Measurements from ENCODE around the gene OR1D2.
"Not testable (repeated sequence)": the region's sequence is repeated elsewhere in the genome, so short reads cannot be mapped to it uniquely, and the experiment has no call there.

The OR1D2 gene, protein sequence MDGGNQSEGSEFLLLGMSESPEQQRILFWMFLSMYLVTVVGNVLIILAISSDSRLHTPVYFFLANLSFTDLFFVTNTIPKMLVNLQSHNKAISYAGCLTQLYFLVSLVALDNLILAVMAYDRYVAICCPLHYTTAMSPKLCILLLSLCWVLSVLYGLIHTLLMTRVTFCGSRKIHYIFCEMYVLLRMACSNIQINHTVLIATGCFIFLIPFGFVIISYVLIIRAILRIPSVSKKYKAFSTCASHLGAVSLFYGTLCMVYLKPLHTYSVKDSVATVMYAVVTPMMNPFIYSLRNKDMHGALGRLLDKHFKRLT

DNA sequence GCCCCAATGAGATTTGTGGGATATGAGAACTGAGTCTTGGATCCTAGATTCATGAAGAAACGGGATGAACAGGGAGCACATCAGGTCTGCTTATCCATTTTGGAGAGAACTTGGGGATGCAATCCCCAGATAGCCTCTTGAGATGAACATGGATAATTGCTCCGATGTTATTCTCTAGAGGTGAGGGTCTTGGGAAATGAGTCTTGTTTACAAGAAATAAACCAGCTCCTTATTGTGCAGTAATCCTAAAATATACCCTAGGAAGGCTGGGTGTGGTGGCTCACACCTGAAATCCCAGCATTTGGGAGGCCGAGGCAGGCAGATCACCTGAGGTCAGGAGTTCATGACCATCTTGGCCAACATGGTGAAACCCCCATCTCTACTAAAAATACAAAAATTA, at the start of gene OR1D2:
TSS of gene OR1D2 (minus strand) at position 101 of the 400 bp plus-strand sequence. CDS start 11,426 bp downstream, outside the sequence.
- in situ Hi-C loops (cut with HindIII; ENCODE audit: low sequenced_read_pairs) = no loop called here

DNA sequence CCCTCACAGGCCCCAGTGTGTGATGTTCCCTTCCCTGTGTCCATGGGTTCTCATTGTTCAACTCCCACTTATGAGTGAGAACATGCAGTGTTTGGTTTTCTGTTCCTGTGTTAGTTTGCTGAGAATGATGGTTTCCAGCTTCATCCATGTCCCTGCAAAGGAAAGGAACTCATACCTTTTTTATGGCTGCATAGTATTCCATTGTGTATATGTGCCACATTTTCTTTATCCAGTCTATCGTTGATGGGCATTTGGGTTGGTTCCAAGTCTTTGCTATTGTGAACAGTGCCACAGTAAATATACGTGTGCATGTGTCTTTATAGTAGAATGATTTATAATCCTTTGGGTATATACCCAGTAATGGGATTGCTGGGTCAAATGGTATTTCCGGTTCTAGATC, 33.3 kb upstream of the OR1D2 start:
- in situ Hi-C loops (cut with HindIII; ENCODE audit: low sequenced_read_pairs) = not testable (repeated sequence)

DNA sequence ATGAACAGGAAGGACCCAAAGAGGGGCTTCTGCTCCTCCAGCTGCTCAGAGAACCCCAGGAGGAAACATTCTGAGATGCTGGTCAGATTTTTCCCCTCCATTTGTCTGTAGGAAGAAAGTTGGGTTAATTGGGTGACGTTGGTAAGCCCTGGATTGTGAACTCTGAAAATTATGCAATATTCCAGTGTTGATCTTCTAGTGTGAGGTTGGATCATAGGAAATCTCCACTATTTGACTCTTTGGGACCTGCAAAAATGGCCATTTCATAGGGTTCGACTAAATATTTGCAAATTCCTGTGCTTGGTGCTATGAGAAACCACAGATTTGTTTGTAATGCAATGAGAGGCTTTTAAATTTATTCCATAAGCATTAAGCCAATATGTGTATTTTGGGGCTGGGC, 23.2 kb upstream of the OR1D2 start, which contains the start of gene OR1G1:
TSS of gene OR1G1 (minus strand) at position 101 of the 400 bp plus-strand sequence. CDS start at position 101, 0 bp downstream.
- in situ Hi-C loops (cut with HindIII; ENCODE audit: low sequenced_read_pairs) = no loop called here

DNA sequence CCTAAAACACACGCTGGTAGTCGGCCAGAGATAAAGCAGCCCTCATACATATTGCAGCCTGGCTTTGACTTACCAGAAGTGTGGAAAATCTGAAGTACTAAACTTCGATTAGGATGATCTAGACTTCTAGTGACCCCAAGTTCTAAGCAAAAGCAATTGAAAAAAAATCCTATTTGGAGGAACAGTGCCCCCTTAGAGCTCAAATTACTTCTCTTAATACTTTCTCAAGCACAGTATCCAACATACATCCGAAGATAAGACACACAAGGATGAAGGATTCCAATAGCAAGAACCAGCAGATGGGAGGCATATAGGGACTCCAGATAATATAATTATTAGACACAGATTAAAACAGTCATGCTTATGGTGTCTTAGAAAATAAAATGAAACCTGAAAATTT, 30.4 kb downstream of the OR1D2 start:
- in situ Hi-C loops (cut with HindIII; ENCODE audit: low sequenced_read_pairs) = not testable (repeated sequence)

DNA sequence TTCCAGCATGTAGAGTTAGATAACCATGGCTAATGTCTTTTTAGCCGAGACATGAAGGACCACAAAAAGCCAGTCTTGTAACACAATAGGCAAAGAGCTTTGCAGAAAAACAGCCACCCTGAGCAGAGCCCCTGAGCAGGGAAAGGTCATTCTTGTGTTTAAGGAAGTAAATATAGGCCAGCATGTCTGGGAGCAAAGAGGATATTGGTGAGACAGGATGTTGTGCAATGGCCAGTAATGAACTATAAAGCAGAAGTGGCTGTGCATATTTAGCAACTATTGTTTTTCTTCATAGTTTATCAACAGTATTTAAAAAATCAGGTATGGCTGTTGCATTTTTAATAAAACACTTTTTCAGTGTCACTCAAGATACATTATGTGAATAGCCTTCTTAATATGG, 39.0 kb downstream of the OR1D2 start:
- in situ Hi-C loops (cut with HindIII; ENCODE audit: low sequenced_read_pairs) = not testable (repeated sequence)

DNA sequence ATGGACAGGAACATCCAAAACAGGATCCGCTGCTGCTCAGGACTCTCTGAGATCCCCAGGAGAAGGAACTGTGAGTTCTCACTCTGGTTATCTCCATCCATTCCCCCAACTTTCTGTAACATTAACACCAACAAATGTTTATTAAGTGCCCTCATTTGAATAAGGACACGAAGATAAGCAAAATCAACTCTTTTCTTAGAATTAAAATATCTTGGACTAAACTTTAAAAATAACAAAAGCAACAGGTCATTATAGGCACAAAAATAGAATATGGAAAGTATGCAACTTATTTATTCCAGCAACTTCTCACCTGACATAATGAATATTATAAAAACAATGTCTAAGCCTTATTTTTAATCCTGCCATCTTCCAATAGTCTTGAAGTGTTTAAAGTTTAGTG, 40.7 kb downstream of the OR1D2 start, which contains the start of gene OR1D5:
TSS of gene OR1D5 (minus strand) at position 101 of the 400 bp plus-strand sequence. CDS start at position 101, 0 bp downstream.
- in situ Hi-C loops (cut with HindIII; ENCODE audit: low sequenced_read_pairs) = not testable (repeated sequence)

DNA sequence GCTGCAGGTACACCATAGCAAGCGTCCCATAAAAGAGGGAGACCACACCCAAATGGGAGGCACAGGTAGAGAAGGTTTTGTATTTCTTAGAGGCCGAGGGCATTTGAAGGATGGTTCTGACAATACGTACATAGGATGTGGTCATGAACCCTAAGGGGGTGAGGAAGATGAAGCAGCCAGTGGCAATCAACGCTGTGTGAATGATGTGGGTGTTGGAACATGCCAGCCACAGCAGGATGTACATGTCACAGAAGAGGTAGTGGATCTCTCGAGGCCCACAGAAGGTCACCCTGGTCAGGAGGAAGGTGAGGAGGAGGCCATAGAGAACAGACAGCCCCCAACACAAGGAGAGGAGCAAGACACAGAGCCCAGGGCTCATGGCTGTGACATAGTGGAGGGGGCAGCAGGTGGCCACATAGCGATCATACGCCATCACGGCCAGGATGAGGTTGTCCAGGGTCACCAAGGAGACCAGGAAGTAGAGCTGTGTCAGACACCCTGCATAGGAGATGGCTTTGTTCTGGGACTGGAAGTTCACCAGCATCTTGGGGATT, 41.3 kb downstream of the OR1D2 start:
- in situ Hi-C loops (cut with HindIII; ENCODE audit: low sequenced_read_pairs) = not testable (repeated sequence)

DNA sequence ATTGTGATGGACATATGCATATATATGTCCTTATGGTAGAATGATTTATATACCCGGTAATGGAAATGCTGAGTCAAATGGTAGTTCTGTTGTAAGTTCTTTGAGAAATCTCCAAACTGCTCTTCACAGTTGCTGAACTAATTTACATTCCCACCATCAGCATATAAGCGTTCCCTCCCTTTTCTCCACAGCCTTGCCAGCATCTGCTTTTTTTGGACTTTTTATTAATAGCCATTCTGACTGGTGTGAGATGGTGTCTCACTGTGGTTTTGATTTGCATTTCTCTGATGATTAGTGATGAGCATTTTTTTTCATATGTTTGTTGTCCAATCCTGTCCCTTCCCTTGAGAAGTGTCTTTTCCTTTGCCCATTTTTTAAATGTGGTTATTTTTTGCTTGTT, 49.4 kb downstream of the OR1D2 start:
- in situ Hi-C loops (cut with HindIII; ENCODE audit: low sequenced_read_pairs) = not testable (repeated sequence)

DNA sequence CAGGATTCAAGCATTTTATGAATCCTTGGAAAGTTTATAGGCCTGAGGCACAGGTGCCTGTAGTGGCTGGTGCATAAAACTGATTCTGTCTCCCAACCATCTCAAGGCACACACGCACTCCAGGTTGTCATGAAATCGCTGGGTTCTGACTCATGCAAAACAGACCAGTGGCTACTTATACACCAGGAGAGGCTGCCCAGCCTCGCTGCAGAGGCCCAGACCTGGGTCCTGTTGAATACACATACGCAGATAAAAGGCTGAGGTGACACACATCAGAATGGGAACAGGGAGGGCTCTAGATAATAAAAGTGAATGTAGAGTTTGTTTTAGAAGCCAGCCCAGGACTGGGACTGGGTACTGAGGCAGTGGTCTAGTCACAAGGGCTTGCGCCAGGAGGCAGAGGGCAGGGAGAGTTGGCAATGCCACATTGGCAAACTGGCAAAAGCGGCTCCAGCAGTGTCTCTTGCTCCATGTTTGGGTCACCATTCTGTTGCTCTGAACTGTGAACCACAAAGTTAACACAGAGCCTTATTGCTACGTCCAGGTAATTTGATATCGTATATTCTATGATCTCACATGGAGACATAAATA, 54.4 kb downstream of the OR1D2 start:
- in situ Hi-C loops (cut with HindIII; ENCODE audit: low sequenced_read_pairs) = no loop called here

DNA sequence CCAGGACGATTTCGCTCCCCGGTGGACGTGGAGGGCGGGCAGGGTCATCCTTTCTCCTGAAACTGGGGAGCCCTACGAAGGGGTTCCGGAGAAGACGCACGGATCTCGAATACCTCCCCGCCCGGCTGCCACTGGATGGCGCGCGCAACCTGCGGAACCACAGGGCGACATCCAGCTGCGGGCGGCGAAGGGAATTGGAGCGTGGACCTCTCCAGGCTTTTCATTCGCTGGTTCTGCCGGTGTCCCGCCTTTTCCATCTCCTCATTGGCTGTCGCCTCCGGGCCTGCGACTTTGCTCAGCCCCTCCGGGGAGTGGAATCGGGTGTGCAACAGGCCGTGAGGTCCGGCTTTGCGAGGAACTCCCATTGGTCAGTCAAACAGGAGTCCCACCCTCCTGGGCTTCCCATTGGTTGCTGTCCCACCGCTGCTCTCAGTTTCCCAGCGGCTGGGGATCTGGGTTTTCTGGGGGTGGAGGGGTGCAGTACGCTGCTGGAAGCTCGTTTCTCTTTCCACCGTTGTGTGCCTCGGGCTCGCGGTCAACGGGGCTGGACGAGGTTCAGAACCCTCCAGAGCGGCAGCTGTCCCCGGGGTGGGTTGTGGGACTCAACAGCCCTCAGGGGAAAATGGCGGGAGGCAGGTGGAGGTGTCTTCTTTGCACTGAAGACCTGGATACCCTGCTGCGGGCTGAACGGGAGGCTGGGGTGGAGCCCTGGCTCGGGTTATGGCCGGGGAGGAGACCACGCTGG, 55.3 kb downstream of the OR1D2 start:
- in situ Hi-C loops (cut with HindIII; ENCODE audit: low sequenced_read_pairs) = no loop called here

DNA sequence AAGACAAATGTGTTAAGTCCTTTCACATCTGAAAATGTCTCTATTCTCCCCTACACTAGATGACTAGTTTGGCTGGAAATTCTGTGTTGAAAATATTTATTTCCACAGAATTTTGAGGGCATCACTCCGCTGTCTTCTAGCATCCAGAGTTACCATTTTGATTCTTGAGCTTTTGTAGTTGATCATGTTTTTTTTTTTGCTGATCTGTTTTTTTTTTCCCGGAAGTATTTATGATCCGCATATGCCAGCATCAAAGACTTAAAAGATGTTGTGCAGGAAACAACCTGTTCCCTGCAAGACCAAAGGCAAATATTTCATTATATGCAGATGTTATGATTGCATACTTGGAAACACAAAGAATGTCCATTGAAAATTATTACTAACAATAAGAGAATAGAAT, 57.5 kb downstream of the OR1D2 start:
- in situ Hi-C loops (cut with HindIII; ENCODE audit: low sequenced_read_pairs) = no loop called here

DNA sequence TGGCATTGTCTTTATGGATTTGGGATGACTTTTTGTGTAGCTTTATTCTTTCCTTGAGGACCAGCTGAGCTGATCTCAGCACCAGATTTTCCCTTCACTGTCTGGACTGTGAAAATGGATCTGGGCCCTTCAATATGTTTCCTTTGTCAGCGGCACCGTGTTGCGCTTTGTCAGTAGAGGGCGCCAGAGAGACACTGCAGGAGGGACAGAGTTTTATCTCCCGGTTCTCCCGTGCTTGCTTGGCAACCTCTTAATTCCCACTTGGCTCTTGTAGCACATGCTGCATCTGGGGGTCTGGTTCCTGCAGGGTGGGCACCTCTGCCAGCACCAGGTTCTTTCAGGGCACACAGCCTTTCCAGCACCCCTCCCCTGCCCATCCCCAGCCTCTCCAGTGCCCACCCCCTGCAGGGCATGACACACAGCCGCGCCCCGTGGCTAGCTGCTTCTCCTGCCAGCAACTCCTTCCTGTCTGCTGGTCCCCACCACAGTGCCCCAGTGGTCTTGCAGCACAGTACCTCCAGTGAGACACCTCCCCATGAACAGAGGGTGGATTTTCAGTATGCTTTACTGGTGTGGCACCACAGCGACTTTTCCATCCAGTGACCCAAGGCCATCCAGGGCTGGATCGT, 60.4 kb downstream of the OR1D2 start:
- in situ Hi-C loops (cut with HindIII; ENCODE audit: low sequenced_read_pairs) = no loop called here

DNA sequence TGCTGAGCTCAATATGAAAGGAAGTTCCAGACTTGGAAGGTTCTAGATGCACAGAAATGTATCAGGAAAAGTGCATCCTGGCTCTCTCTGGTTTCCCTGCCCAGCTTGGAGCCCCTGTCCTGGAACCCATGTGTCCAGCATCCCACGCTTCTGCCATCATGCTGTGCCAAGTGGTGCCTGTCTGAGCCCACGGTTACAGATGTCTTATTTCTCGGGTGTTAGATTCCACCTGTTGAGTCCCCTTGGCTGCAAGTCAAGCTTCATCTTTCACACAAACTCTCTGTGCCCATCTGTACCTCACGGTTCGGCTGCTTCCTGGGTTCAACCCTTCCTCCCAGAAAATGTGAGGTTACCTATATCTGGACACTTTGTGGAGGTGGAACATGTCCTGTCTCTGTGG, 63.3 kb downstream of the OR1D2 start:
- in situ Hi-C loops (cut with HindIII; ENCODE audit: low sequenced_read_pairs) = no loop called here

DNA sequence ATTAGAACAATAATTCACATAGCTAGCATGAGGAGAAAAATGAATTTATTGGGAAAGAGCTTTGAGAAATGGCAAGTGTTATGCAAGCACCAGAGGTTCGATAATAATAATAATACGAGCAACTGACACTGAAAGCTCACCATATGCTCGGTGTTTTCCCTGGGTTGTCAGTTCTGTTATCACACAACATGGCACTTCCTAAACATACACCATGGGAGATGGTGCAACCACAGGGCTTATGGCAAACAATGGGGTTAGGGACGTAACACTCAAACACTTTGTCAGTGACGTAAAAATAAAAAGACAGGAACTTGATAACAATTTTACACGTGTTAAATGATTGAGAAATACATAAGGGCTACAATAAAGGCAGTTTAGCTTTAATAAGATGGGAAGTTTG, 64.5 kb downstream of the OR1D2 start:
- in situ Hi-C loops (cut with HindIII; ENCODE audit: low sequenced_read_pairs) = no loop called here

DNA sequence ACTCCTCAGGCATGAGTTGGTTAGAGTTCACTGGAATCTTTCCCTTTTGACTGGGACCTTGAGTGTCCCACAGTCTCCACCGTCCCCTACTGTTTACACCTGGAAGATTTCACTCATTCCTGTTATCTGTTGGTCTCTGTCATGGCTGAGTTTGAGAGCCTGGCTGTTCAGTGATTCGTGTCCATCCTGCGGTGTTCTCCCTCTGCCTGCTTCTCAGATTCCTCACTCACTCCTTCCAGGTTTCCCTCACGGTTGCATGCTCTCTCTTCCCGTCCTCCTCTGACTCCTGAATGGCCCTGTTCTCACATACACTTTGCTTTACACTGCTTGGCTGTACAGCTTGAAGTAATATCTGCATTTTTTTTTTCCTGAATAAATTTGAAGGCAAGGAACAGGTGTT, 65.3 kb downstream of the OR1D2 start:
- in situ Hi-C loops (cut with HindIII; ENCODE audit: low sequenced_read_pairs) = no loop called here
